ENCODE data around the gene TGDS.
"Not testable (repeated sequence)": the region's sequence is repeated elsewhere in the genome, so short reads cannot be mapped to it uniquely, and the experiment has no call there.

The TGDS gene

GRCh38 chr13:94552095-94552494, 43.9 kb downstream of the TGDS start:
- no peak for DNase-seq (ENCODE audit: low spot score)

- no peak for DNase-seq (ENCODE audit: low spot score)
Observed at GRCh38 chr13:94550062-94550738, 45.8 kb downstream of the TGDS start.

GRCh38 chr13:94549232-94550061, 46.5 kb downstream of the TGDS start:
- peak; percentile 97 for DNase-seq (ENCODE audit: low spot score)

GRCh38 chr13:94548821-94549231, 47.1 kb downstream of the TGDS start:
- DNase-seq (ENCODE audit: low spot score) = no peak

GRCh38 chr13:94548382-94548781, 47.6 kb downstream of the TGDS start:
- DNase-seq (ENCODE audit: low spot score) = no peak

GRCh38 chr13:94546061-94546839, 49.7 kb downstream of the TGDS start:
- no peak for DNase-seq (ENCODE audit: low spot score)

GRCh38 chr13:94544922-94545321, 51.0 kb downstream of the TGDS start:
- no peak for DNase-seq (ENCODE audit: low spot score)

- no peak for DNase-seq (ENCODE audit: low spot score)
Observed at GRCh38 chr13:94542917-94543316, 53.0 kb downstream of the TGDS start.

- DNase-seq (ENCODE audit: low spot score) = no peak
Observed at GRCh38 chr13:94537740-94538630, 58.0 kb downstream of the TGDS start.

- DNase-seq (ENCODE audit: low spot score) = no peak
Observed at GRCh38 chr13:94535775-94536174, 60.2 kb downstream of the TGDS start.

- no peak for DNase-seq (ENCODE audit: low spot score)
Observed at GRCh38 chr13:94535231-94535630, 60.7 kb downstream of the TGDS start.

- no peak for DNase-seq (ENCODE audit: low spot score)
Observed at GRCh38 chr13:94534166-94534565, 61.8 kb downstream of the TGDS start.

GRCh38 chr13:94532278-94532677, 63.7 kb downstream of the TGDS start:
- DNase-seq (ENCODE audit: low spot score) = not testable (repeated sequence)

GRCh38 chr13:94526956-94527355, 69.0 kb downstream of the TGDS start:
- DNase-seq (ENCODE audit: low spot score) = not testable (repeated sequence)

- no peak for DNase-seq (ENCODE audit: low spot score)
Observed at GRCh38 chr13:94525781-94526180, 70.2 kb downstream of the TGDS start.

GRCh38 chr13:94524407-94524806, 71.5 kb downstream of the TGDS start:
- DNase-seq (ENCODE audit: low spot score) = no peak
